Tongue (tissue), 2 donors: ENCODE data around the gene TDRD3. TPM values are rescaled to one million over a fixed set of nuclear protein-coding genes. Genes with fewer than 3 reads are reported as not detected.
"Not testable (repeated sequence)": the region's sequence is repeated elsewhere in the genome, so short reads cannot be mapped to it uniquely, and the experiment has no call there.

Experiments
- DNase-seq: peaks from one replicate; pipeline ENCODE4 v3.0.0-alpha.2; 2015
- total RNA-seq: library from RNA; depleted of rRNA; stranded (reverse); fragments of >200 nt; gene quantifications from one replicate; pipeline ENCODE4 v1.2.3, GENCODE V29; 2014

The TDRD3 gene
- 59.9 TPM for total RNA-seq

- peak; percentile 95 for DNase-seq
These were observed at the start of gene TDRD3 for GRCh38 chr13:60396783-60397703. Gene TDRD3 (plus strand): TSS chr13:60397220. CDS start chr13:60397365, 145 bp downstream.

GRCh38 chr13:60347690-60348089 lies 49.3 kb upstream of the TDRD3 start:
- no peak for DNase-seq

DNA sequence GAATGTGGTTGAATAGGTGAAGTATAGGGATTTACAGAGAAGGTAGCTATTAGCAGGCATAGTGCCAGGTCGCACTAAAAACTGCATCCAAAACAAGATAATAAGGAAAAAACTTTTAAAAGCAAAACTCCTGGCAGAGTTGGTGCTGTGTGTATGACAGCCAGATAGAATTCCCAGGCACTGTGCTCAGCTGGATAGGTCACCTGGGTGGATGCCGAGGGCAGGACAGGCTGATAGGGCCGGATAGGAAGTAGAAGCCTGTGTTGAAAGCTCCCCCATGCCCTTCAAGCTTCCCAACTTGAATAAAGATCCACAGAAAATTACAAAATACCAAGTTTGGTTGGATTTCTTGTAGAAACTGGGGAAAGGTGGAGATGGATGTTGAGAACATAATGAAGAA lies 48.9 kb upstream of the TDRD3 start:
- DNase-seq: no peak

GRCh38 chr13:60351326-60351725 lies 45.7 kb upstream of the TDRD3 start:
- DNase-seq: peak; percentile 59

GRCh38 chr13:60351855-60352615 lies 45.0 kb upstream of the TDRD3 start:
- DNase-seq: no peak

GRCh38 chr13:60352644-60353043 lies 44.4 kb upstream of the TDRD3 start:
- no peak for DNase-seq

- no peak for DNase-seq
These were observed 42.0 kb upstream of the TDRD3 start for GRCh38 chr13:60355056-60355455.

DNA sequence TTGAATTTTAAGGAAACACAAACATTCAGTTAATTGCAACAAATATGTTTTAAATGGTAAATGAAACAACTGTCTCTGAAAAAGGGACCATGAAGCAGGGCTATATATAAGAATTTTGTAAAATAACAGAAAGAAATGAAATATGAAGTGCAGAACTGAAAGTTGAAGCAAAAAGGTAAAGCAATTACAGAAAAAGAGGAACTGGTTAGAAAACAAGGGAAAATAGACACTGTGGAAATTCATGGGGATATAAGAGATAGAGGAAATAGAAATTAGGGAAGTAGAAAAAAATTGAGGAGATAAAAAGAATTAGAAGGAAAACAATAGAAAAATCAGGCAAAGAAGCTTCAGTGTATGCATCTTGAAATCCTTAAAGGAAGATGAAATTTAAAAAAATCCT lies 40.0 kb upstream of the TDRD3 start:
- DNase-seq: no peak

DNA sequence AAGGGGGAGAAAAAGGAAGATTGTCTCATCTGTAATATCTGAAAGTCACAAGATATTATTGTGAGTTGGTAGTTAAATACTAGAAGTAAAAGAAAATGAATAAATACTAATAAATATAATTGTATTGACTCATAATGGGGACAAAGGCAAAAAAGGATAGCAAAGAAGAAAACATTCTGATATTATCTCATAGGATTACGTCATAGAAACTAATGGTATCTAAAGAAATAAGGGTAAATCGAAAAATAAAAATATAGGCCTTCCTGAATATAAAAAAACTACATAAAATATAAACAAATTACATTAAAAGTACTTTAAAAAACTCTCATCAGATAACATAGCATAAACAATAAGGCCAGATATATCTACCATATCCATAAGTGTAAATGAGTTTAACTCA lies 38.6 kb upstream of the TDRD3 start:
- DNase-seq: no peak

- DNase-seq: no peak
These were observed 33.7 kb upstream of the TDRD3 start for GRCh38 chr13:60363288-60363687.

DNA sequence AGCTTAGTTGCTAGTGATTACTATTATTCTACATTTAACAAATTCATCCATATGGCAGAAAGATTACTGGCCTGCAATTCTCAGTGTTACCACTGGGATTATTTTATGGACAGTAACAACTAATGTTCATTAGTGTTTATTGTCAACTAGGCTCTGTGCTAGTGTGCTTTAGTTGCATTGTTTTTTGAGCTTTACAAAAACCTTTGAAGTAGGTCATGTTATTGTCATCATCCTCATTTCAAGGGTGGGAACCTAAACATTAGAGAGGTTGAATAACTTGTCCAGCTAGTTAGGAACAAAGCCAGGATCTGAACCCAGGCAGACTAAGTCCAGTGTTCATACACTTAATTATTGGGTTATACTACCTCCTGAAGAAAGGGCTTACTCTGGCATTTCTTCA lies 27.8 kb upstream of the TDRD3 start:
- DNase-seq: no peak

- no peak for DNase-seq
These were observed 26.7 kb upstream of the TDRD3 start for GRCh38 chr13:60370343-60370742.

DNA sequence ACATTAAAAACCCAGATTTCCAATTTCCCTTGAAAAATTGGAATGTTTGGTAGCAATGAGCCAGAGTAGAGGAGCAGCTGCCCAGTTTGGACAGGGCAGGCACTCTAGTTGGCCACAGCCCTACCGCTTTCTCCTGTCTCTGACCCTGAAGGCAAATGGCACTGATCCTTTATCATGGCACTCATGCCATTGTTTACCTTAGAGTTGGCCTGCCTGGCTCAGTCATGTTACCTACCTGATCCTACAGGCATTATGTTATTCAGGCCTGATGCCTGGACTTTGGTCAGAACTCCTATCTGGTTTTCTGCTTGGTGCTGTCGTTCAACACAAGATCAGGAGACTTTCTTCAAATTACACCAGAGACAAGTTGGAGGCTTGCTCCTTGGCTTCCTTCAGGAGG lies 24.9 kb upstream of the TDRD3 start:
- no peak for DNase-seq

- DNase-seq: not testable (repeated sequence)
These were observed 17.7 kb upstream of the TDRD3 start for GRCh38 chr13:60379282-60379681.

- DNase-seq: no peak
These were observed 17.0 kb upstream of the TDRD3 start for GRCh38 chr13:60379837-60380565.

DNA sequence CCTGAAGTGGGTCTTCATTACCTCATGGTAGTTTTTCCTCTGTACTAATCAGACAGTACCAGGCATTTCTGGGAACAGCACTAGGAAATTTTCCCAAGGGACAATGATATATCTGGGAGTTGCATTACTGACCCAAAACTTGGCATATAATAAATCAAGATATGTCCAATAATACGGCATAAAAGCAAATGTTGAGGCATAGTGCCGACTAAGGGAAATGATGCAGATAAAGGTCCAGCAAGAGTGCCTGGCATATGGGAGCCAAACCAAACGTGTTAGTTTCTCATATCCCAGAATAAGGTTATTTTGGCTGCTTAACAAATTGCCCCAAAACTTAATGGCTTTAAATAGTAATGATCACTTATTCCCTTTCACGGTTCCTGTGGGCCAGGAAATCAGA lies 12.1 kb upstream of the TDRD3 start:
- DNase-seq: no peak

DNA sequence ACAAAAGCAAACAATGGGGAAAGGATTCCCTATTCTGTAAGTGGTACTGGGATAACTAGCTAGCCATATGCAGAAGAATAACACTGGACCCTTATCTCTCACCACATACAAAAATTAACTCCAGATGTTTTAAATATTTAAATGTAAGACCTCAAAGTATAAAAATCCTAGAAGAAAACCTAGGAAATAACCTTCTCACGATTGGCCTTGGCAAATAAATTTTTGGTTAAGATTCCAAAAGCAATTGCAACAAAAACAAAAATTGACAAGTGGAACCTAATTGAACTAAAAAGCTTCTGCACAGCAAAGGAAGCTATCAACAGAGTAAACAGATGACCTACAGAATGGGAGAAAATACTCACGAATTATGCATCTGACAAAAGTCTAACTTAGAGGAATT lies 10.8 kb upstream of the TDRD3 start:
- no peak for DNase-seq

DNA sequence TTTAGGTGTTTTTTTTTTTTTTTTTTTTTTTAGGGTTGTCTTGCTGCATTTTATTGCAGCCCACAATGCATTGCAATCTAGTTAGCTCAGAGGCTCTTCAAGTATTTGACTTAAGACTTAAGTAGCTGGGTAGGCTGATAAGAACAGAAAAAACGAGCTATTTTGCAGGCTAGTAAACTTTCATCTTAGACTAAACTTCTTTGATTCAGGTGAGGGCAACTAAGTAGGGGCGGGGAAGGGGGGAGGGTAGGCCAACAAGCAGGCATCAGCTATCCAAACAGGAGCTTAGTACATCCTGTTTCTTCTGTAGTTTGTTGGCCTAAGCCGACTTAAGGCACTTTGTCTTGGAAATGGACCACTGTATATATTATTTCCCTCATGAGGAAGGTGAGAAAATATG lies 4.9 kb upstream of the TDRD3 start:
- DNase-seq: no peak

- DNase-seq: peak; percentile 97
These were observed 843 bp upstream of the TDRD3 start for GRCh38 chr13:60395971-60396782.

GRCh38 chr13:60397704-60398378 lies 821 bp downstream of the TDRD3 start:
- DNase-seq: peak; percentile 79

- DNase-seq: no peak
These were observed 1.4 kb downstream of the TDRD3 start for GRCh38 chr13:60398379-60398891.
